GM13976 (cell line): ENCODE measurements around the gene COLEC12.

Experiments
- DNase-seq: peaks from one replicate; pipeline ENCODE4 v3.0.0; 2012; ENCODE audit warnings: low spot score
- CTCF ChIP-seq: IDR thresholded peaks from 2 replicates; pipeline ENCODE4 v1.5.1; 2012; ENCODE audit warnings: borderline replicate concordance, mild to moderate bottlenecking; ENCODE audit not compliant: insufficient read depth; ENCODE audit errors: extremely low read depth, missing control alignments, control extremely low read depth
- in situ Hi-C: fragments of 300-500 bp; cut with MboI; formaldehyde crosslinking; loops from one replicate; pipeline ENCODE4 v1.12.0; 2022; ENCODE audit warnings: low sequenced_read_pairs, mixed read lengths, inconsistent platforms; ENCODE audit not compliant: unreplicated experiment

COLEC12 gene

DNA sequence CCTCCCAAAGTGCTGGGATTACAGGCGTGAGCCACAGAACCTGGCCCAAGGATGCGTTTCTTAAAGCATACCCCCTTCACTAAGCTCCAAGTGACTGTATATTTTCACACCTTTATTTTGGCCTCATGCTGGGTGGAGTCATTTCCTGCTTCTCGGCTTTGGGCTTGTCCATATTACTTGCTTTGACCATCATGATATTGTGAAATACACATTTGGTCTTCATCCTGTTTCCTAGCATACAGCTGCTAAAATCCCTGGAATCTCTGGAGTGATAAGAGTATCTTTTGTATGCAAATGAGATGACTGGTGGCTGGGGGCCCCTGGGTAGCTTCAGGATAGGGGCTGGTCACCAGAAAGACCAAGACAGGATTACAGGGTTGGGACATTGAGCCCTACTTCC is 17.6 kb upstream of the COLEC12 start:
- TF ChIP-seq CTCF, result no peak
- in situ Hi-C loops, result no loop called here
- DNase-seq, result no peak

- in situ Hi-C loops, result no loop called here
- no peak for DNase-seq
- no peak for TF ChIP-seq CTCF
These were observed 15.3 kb upstream of the COLEC12 start for GRCh38 chr18:515838-516237.

DNA sequence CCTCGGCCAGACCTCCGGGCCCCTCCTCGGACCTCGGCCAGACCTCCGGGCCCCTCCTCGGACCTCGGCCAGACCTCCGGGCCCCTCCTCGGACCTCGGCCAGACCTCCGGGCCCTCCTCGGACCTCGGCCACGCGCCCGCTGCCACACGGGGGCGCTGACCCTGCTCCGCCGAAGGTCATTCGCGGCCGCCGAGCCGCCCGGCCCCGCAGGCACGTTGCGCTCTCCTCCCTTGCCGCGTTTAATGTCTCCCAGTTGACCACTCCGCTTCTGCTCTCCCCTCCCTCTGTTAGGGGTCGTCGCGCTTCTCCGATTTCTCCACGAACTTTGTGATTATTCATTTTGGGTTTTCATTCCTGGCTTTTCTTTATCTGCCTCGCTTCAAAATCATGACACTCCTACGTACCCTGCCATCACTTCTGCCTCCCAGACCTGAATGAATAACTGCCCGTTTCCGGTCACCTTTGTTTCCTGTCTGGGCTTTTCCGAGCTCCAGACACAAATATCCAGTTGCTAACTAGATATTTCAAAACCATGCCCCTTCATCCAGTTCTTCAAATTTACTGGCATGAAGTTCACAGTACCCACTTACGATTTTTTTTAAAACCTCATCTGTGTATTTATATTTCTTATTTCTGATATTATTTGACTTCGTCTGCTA is 14.8 kb upstream of the COLEC12 start:
- no peak for DNase-seq
- in situ Hi-C loops, result no loop called here

DNA sequence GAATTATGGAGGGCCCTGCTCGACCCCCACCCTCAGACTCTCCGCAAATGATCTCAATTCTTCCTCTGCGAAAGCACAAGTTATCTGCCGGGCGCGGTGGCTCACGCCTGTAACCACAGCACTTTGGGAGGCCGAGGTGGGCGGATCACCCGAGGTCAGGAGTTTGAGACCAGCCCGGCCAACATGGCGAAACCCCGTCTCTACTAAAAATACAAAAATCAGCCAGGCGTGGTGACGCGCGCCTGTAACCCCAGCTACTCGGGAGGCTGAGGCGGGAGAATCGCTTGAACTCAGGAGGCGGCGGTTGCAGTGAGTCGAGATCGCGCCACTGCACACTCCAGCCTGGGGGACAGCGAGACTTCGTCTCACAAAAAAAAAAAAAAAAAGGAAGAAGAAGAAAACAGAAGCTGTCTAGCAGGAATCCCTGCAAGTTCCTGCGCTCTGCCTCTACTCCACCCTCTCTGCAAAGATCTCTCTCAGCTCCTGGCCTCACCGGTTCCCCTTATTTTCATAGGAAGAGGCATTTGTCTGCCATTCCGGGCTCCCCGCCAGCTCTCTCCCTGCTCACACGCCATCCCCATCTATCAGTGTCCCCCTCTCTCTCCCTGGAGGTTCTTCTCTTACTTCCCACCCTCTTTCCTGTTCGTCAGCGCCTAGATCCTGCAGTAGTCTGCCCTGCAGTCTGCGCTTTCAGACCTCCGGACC is 13.5 kb upstream of the COLEC12 start:
- in situ Hi-C loops, result no loop called here
- DNase-seq, result no peak
- no peak for TF ChIP-seq CTCF

More for the DNA sequence above, 14.8 kb upstream of the COLEC12 start:
- no peak for TF ChIP-seq CTCF

DNA sequence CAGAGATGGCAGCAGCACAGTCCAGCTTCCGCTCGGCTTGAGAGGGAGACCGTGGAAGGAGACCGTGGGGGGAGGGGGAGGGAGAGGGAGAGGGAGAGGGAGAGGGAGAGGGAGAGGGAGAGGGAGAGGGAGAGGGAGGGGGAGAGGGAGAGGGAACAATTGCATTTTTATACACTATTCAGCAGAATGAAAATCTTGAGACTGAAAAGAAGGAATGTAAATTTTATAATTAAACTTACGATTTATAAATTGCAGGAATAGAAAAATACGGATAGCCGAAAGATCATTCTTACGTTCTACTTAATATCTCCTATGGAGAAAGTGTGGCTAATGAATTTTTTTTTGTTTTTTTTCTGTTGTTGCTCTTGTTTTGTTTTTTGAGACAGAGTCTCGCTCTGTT is 12.5 kb upstream of the COLEC12 start:
- no peak for TF ChIP-seq CTCF
- in situ Hi-C loops, result no loop called here
- DNase-seq, result no peak

DNA sequence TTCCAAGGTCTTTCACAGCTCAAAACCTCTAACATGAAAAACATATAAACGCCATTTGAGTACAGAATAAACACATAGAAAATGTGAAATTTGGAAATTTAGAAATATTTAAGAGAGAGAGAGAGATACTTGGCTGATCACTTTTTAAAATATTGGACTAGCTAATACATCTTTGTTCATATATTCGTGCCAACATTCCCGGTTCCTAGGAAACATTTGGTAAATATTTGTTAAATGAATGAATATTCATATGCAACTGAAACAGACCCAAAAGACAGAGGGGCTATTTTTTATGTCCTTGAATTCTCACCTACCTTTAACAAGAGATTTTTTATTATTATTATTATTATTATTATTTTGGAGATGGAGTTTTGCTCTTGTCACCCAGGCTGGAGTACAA is 8.3 kb upstream of the COLEC12 start:
- in situ Hi-C loops, result no loop called here
- TF ChIP-seq CTCF, result no peak
- DNase-seq, result no peak
